Measurements from ENCODE around the gene KRT15.
A peak's percentile ranks its signal among the peaks of the same experiment; 100 is the strongest.
"Not testable (repeated sequence)": the region's sequence is repeated elsewhere in the genome, so short reads cannot be mapped to it uniquely, and the experiment has no call there.

The KRT15 gene

DNA sequence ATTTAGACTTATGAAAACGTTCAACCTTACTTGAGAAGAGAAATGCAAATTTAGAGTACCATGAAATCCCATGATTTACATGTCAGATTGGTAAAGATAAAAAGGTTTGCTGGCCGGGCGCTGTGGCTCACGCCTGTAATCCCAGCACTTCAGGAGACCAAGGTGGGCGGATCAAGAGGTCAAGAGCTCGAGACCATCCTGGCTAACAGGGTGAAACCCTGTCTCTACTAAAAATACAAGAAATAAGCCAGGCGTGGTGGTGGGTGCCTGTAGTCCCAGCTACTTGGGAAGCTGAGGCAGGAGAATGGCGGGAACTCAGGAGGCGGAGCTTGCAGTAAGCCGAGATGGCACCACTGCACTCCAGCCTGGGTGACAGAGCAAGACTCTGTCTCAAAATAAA is 24.1 kb upstream of the KRT15 start:
- not testable (repeated sequence) for DNase-seq

DNA sequence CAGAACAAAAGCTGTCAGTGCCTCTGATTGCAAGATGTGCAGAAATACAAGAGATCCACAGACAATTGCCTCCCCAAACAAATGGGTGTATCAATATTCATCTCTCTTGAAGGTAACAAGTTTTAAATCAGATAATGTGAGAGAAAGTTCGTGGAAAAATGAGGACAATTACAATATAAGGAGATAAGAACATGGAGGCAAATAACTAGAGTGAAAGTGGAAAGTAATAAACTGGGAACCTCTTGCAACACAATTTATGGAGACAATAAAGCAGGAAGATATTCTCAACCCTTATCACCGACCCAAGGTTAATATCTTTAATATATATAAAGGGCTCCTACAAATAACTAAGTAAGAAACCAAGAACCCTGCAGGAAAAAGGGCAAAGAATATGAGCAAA is 23.7 kb upstream of the KRT15 start:
- no peak for DNase-seq

DNA sequence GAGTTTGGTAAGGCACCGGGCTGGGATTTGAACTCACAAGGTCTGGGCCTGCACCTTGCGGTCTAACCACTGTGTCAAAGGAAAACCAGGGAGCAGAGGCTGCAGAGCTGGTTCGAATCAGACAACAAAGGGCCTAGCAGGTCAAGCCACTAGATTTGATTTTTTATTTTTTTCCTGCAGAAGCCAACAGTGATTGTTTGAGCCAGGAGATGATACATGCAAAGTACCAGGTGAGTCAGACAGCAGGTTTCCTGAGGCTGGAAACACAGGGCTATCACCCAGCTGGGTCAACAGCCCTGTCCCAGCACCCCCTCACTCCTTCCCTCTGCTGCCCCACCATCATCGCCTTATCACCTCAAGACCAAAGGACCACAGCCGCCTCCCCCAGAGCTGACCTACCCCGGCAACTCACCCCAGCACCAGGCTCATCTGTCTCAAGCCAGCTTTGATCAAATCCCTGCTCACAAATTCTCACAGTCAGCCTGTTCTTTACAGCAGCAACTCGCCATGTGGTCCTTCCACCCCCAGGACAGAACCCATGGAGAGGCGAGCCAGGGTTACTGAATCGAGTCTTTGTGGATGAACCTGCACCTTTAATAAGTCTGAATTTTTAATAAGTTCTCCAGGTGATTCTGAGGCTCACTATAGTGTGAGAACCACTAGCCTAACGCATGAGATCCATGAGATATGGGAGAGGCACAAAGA is 22.4 kb upstream of the KRT15 start:
- no peak for DNase-seq

DNA sequence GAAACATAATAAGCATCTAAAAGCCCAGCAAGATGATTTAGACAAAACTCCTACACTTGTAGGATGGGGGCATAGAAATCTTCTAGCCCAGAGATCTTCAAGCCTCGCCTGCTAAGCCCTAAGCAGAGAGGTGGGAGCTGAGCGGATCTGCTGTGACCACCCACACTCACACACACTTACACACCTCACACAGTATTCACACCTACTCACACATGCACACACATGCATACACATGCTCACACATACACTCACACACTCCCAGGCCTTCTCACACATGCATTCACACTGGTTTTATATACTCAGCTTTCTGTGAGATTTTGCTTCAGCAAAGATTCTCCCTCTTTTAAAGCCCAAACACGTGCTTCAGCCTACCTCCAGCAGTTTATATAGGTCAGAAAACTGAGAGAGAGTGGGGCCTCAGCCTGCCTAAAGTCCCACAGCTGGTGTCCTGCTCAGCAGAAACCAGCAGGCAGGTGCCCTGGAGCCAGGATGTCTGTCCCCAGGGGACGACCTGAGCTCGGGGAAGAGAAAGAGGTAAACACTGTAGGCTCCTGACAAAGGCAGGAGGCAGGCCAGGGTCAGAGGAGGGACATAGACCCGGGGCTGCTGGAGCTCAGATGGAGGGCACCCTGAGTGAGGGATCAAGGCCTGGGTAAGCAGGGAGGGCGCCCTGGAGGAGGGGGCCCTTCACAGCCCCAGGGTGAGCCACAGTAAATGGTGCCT is 21.4 kb upstream of the KRT15 start:
- no peak for DNase-seq

DNA sequence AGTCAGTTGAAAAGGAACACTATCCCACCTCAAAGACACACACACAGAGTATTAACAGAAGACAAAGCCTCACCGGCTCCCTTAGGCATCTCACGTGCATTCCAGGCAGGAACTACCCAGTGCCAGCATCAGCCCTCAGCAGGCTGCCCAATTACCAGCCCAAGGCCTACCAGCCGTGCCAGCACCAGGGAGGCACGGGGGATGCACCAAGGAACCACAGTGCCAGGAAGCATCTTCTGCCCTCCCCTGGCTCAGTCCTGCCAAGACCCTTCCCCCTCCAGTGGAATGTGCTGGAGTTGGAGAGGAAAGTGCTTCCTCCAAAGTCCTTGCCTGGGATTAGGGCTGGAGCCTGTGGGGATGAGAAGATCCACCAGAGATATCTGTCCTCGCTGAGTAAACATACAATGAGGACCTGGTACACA is 20.4 kb upstream of the KRT15 start:
- no peak for DNase-seq

DNA sequence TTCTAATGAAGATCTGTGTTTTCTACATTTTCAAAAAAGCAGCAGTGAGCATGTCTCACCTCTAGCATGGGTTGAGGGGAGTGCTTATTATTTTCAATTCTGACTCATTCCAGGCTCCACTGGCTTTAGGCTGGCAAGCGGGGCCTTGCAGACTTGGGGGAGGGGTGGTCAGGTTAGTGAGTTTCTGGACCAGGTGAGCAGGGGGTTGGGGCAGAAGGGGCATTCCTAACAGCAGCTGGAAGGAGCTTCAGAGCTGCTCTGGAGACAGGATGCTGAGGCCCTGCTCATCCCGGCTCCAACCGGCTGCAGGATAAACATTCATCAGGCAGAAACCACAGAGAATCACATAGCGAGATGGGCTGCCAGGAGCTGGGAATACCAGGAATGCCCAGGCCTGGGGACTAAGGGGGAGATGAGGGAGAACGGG is 19.9 kb upstream of the KRT15 start:
- no peak for DNase-seq

DNA sequence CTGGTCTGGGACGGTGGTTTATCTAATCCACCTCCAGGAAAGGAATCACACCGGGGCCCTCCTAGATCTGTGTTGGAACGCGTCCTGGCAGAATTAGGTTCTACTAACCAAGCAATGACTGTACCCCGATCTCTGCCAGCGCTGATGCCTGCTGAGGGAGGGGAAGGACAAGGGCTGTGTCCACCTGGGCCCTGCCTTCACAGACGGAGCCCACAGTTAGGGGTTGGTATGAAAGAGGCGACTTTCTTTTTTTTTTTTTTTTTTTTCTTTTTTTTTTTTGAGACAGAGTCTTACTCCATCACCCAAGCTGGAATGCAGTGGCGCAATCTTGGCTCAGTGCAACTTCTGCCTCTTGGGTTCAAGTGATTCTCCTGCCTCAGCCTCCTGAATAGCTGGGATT is 19.3 kb upstream of the KRT15 start:
- no peak for DNase-seq

DNA sequence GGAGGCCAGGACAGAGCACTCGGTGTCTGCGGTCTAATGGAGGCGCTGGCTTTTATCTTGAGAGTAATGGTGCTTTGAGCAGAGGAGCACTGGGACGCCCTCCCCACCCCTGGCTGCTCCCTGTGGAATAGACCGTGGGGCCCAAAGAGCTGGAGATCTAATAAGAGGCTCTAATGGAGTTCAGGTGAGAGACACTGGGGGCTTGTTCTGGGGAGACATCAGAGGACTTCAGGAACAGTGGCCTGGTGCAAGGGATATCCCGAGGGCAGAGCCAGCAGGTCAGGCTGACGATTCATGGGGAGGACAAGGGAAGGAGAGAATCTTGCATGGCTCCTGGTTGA is 18.9 kb upstream of the KRT15 start:
- DNase-seq: no peak

DNA sequence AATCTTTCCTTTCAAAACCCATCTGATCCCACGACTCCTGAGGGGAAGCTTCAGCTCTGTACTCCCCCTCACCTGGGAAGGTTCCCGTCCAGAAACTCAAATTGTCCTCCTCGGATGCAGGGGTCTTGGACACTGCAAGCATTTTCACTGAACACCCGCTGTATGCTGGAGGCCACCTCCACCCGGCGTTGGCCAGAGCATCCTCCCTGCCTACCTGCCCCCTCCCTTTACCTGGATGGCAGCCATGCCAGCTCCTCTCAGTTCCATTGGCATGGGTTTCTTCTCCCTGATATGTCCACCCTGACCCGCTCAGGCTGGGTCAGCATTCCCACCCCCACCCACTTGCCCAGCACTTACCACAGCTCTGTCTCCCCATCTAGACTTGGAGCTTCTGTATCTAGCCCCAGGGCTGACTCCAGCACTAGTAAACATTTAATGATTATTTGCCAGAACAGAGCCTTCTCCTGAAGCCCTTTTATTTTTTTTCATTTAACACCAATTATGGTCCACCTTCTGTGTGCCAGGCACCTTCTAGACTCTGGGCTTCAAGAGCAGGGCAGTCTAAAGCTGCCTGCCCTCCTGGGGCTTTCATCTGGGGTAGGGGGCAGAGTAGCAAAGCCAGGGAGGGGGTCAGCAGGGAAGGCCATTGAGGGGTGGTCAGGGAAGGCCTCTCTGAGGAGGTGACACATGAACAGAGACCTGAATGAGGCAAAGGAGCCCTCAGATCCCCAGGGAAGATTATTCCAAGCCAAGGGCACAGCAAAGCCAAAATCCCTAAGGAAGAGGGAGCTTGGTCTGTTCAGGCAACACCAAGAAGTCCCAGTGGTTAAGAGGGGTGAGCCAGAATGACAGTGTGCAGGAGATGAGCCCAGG is 18.3 kb upstream of the KRT15 start:
- DNase-seq: no peak

DNA sequence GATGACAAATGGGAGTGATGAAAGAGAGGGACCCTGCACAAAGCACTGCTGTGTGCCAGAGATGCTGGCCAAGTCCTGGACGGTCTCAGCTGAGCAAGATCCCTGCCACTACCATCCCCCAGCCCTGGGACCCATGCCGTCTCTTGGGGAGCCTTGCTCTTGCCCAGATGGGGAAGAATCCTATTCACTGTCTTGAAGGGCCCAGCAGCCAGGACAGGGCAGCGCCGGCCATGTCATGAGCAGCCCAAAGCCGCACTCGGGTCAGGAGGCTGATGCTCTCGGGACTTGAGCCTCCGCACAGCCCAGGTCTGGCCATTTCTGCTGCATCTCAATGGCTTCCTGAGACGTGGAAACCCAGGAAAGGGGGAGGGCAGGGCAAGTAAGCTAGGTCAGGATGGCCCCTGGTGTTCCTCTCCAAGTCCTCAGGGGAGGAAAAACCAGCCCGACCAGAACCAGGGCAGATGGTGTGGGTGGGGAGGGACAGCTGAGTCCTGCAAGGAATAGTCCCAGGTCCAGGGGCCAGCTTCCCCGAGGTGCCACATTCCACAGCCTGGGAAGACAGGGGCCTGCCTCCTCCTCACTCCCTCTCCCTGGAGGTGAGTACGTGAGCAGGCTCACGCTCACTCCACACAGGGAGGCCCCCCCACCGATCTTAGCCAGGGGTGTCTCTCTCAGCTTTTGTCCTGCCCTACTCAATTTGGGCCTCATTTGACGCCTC is 17.2 kb upstream of the KRT15 start:
- no peak for DNase-seq

DNA sequence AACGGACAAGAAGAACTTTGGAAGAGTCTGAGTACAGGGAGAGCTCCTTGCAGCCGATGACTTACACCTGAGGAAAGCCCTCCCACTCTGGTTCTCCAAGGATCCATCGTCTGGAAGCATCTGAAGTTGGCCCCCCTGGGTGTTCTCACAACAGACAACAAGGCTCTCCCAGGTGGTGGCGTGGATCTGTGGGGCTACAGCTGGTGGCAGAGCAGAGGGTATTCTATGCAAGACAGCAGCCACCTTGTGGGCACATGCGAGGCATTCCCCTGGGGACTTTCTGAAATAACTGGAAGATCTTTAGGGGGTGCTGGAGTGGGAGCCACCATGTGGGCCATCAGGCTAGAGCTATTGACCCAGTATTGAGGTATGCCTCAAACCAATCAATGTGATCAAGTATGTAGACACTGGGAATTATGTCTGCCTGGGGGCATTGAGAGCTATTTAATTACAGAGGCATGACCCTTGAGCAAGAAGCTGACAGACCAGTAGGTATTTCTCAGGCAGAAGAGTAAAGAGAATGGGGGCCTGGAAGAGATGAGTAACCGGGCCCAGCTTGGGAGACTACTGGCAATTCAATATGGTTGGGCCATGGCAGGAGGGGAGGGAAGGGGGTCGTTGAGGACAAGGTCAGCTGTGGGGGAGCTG is 16.3 kb upstream of the KRT15 start:
- DNase-seq: no peak

DNA sequence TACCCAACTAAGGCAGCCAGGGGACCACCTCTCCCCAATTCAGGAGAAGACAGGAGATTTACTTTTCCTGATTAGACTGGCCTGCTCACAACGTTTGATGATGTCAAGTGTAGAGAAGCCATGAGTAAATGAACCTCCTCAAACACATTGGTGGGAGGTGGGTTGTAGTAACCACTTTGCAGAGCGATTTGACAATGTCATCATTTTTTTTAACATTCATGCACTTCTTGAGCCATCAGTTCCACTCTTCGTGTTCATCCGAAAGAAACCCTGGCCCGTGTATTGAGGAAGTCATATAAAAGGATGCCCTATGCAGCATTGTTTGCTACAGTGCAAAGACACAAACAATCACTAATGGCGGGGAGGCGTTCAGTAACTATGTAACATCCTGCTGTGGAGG is 14.9 kb upstream of the KRT15 start:
- no peak for DNase-seq

DNA sequence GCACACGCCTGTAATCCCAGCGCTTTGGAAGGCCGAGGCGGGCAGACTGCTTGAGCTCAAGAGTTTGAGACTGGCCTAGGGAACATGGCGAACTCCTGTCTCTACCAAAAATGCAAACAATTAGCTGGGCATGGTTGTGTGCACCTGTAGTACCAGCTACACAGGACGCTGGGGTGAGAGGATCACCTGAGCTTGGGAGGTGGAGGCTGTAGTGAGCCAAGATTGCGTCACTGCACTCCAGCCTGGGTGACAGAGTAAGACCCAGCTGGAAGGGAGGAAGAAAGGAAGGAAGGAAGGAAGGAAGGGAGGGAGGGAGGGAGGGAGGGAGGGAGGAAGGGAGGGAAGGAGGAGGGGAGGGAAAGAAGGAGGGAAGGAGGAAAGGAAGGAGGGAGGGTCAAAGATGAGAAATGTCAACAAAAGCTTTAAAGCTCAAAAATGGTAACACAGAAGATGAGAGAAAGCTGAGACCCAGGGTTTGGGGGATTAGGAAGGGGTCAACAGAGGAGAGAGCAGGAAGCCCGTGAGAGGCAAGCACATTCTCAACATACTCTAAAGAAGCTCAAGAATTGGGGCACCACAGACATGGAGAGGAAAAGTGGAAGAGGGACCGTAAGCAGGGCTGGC is 14.4 kb upstream of the KRT15 start:
- DNase-seq: no peak

DNA sequence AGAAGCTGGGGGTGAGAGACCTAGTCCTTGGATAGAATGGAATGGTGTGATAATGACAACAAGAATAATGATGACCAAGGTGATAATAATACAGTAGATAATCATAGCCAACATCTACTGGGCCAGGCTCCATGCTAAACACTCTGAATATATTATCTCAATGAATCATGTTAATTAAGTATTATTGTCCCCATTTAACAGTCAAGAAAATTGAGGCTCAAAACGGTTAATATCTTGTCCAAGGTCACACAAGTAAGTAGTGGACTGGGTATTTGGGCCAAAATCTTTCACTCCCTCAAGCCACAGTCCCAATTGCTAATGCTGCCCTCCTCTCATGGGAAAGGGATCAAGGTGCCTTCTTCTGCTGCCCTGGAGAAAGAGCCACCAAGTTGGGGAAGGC is 13.3 kb upstream of the KRT15 start:
- DNase-seq: no peak

DNA sequence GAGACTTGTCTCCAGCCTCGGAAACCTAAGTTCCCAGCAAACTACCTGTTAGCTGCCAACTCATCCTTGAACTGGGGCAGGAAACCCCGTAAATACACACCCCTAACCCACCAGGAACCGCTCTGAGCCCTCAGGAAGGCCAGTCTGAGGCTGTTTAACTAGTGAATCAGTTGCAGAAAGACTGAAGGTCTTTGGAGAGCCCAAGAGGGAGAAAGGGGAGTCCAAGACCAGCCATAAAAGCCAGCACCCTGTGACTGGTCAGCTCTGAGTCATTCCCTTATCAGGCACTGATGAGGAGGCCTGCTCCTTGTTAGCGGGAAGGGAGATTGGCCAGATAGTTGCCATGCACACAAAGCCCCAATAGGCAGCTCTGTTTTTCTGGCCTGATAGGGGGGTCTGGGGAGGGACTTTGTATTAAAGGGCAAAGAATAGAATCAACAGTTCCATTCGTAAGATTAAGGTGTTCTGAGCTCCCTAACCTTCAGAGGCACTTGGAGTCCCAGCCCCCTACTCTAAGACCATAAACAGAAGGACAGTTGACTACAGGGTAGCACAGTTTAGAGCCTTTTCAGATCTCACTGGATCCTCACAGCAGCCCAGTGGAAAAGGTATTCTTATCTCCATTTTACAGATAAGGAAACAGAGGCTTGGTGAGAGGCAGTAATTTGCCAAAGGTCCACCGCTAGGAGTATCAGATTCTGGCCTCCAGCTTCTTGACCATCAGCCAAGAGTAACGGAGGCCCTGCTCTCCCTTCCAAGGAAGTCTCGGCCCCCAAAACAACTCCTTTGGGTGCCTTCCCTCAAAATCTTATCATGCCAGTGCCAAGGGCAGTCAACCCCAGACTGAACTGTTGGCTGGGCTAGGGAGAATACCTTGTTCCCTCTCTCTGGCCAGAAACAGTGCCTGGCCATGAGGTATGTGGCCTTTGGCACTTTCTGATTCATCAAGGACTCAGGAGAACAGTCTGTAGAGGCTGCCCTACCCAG is 11.7 kb upstream of the KRT15 start:
- no peak for DNase-seq

DNA sequence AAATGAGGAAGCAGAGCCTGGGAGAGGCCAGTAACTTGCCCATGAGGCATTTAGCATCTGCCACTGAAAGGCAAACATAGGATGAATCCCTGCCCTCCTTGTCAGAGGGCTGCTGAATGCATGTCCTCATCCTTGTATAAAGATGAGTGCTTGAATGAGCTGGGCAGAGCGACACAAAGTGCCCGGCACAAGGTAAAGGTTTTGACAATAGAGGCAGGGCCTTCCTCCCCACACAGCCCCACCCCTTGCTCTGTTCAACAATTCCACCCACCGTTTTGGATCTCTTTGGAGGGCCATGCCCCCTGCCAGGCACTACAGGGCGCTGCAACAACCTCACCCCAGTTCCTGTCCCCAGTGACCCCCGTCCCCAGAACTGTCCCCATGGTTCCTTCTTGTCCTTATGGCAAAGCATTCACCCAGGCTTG is 10.8 kb upstream of the KRT15 start:
- DNase-seq: no peak

DNA sequence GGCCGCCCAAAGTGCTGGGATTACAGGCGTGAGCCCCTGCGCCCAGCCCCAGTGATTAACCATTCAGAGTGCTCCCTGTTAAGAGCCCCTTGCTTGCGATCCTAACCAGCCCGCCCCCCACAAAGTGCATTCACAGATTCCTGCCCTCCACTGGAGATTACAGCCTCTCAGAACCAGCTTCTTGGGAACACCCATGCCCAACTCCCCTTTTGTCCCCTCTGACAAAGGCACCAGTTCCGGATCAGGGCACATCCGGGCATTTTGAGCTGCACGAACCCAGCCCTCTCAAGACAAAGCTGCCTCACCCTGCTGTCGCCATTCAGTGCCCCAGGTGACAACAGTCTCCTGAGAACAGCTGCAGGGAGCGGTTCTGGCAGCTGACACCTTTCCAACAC is 10.3 kb upstream of the KRT15 start:
- peak; percentile 32 for DNase-seq

DNA sequence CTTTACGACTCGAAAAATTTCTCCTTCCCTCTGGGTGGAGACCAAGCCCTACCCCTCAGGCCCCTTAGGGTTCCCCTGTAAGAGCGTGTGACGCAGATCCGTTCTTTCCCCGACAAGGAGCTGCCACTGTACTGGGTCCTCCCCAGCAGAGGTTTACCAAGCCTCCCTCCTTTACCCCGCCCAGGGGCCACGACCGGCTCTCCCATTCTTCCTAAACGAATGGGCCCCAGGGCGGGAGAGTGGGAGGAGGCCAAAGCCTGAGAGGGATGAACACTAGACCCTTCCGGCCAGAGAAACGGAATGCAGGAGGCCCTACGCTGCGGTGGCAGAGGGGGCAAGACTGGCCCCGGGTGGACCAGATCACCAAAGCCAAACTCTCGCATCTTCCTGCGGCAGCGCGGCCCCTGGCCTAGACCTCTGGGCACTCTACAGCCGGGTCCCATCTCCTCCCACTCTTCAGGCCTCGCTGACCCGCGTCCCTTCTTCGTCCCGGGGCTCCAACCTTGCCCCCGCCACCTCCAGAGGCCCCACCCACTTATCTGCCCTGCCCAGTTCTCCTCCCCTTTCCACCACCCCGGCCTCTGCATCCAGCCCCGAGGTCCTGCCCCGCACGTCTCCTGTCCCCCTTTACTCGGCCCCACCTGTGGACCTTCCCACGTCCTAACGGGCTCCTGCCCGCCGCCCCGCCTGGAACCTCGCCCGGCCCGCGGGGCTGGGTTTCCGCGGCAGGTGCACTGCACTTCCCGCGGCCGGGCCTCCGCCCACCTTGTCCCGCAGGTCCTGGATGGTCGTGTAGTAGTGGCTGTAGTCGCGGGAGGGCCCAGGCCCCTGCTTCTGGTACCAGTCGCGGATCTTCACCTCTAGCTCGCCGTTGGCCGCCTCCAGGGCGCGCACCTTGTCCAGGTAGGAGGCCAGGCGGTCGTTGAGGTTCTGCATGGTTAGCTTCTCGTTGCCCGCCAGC is 8.7 kb upstream of the KRT15 start:
- peak; percentile 47 for DNase-seq

DNA sequence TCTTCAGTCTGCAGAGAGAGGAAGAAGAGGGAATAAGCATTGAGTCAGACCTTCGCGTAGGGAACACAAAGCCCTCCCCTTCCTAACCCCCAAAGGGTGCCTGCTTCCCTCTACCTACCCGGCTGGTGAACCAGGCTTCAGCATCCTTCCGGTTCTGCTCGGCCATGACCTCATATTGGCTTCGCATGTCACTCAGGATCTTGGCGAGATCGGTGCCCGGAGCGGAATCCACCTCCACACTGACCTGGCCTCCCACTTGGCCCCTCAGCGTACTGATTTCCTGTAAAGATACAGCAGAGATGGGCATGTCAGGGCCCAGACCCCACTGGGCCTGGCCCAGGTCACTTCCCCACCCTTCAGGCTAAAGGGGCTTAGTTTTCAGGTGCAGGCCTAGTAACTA is 5.6 kb upstream of the KRT15 start:
- no peak for DNase-seq

DNA sequence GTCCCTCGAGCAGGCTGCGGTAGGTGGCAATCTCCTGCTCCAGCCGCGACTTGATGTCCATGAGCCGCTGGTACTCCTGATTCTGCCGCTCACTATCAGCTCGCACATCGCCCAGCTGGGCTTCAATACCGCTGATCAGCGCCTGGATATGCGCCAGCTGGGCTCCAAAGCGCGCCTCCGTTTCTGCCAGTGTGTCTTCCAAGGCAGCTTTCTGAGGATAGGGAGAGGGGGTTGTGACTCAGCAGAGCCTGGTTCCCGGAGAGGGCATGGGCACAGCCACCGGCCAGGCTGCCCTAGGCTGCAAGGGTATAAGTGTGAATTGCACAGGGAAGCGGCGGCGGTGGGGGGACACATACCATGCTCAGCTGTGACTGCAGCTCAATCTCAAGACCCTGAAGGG is 5.1 kb upstream of the KRT15 start:
- DNase-seq: no peak

All from NCI-H510A treated with DMSO at 0.1 percent for 48 hours (cell line).